ENCODE data around the gene LRRFIP2.

- TF ChIP-seq CTCF (IDR thresholded peaks at IDR 0.05; ENCODE audit: insufficient read depth, low read depth, low read length) (no peak), EZH2 (IDR thresholded peaks at IDR 0.05; ENCODE audit: insufficient read depth, low read length) (no peak)
These were observed 61.4 kb downstream of the LRRFIP2 start for GRCh38 chr3:37112987-37113386.
